ENCODE data around the gene ZNG1B.
"Not testable (repeated sequence)": the region's sequence is repeated elsewhere in the genome, so short reads cannot be mapped to it uniquely, and the experiment has no call there.

- TF ChIP-seq, protein P1, sequence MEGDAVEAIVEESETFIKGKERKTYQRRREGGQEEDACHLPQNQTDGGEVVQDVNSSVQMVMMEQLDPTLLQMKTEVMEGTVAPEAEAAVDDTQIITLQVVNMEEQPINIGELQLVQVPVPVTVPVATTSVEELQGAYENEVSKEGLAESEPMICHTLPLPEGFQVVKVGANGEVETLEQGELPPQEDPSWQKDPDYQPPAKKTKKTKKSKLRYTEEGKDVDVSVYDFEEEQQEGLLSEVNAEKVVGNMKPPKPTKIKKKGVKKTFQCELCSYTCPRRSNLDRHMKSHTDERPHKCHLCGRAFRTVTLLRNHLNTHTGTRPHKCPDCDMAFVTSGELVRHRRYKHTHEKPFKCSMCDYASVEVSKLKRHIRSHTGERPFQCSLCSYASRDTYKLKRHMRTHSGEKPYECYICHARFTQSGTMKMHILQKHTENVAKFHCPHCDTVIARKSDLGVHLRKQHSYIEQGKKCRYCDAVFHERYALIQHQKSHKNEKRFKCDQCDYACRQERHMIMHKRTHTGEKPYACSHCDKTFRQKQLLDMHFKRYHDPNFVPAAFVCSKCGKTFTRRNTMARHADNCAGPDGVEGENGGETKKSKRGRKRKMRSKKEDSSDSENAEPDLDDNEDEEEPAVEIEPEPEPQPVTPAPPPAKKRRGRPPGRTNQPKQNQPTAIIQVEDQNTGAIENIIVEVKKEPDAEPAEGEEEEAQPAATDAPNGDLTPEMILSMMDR (IDR thresholded peaks at IDR 0.05; ENCODE audit: insufficient read depth, low read depth, low read length): not testable (repeated sequence)
- not testable (repeated sequence) for TF ChIP-seq EZH2 (IDR thresholded peaks at IDR 0.05; ENCODE audit: insufficient read depth, low read length)
These were observed 103.3 kb downstream of the ZNG1B start for GRCh38 chr2:113540834-113541203.
